Liver (tissue), 9 donors: ENCODE results near the gene RBM38. TPM values are rescaled to one million over a fixed set of nuclear protein-coding genes. Genes with fewer than 3 reads are reported as not detected.

Experiments
- DNase-seq: peaks from one replicate; pipeline ENCODE4 v3.0.0-alpha.2; 2017; ENCODE audit warnings: low spot score
- H3K27ac ChIP-seq, 2 donors: one replicate each; pipeline ENCODE4 v1.7.0; 2013; ENCODE audit warnings: inconsistent platforms in 2 of 2, low read length in 2 of 2, control low read depth in 1 of 2, low read depth in 1 of 2, mild to moderate bottlenecking in 1 of 2
- H3K27me3 ChIP-seq, 4 donors: one replicate each; pipeline versions ENCODE4 v1.6.1 to v1.7.0; 2013; ENCODE audit warnings: low read length in 3 of 4, inconsistent platforms in 1 of 4, mild to moderate bottlenecking in 1 of 4, moderate library complexity in 1 of 4; ENCODE audit not compliant: control insufficient read depth in 4 of 4, insufficient read depth in 4 of 4
- H3K36me3 ChIP-seq, 4 donors: one replicate each; pipeline versions ENCODE4 v1.6.1 to v1.7.0; 2013; ENCODE audit warnings: low read length in 3 of 4, mild to moderate bottlenecking in 3 of 4, low read depth in 1 of 4, moderate library complexity in 1 of 4; ENCODE audit not compliant: control insufficient read depth in 4 of 4, insufficient read depth in 3 of 4
- H3K4me1 ChIP-seq, 4 donors: one replicate each; pipeline versions ENCODE4 v1.6.1 to v1.7.0; 2013; ENCODE audit warnings: low read length in 3 of 4, mild to moderate bottlenecking in 3 of 4, moderate library complexity in 1 of 4; ENCODE audit not compliant: control insufficient read depth in 4 of 4, insufficient read depth in 4 of 4
- H3K4me3 ChIP-seq, 3 donors: one replicate each; pipeline versions ENCODE4 v1.6.1 to v1.7.0; 2013; ENCODE audit warnings: low read length in 3 of 3, control low read depth in 1 of 3, low read depth in 1 of 3, mild to moderate bottlenecking in 1 of 3
- H3K9ac ChIP-seq, 2 donors: one replicate each; pipeline ENCODE4 v1.7.0; 2013; ENCODE audit warnings: low read length in 2 of 2, mild to moderate bottlenecking in 2 of 2, moderate library complexity in 2 of 2, control low read depth in 1 of 2, low read depth in 1 of 2
- H3K9me3 ChIP-seq, 4 donors: one replicate each; pipeline versions ENCODE4 v1.6.1 to v1.7.0; 2013; ENCODE audit warnings: low read length in 3 of 4; ENCODE audit not compliant: control insufficient read depth in 4 of 4
- ATF3 ChIP-seq: IDR thresholded peaks from 2 replicates; pipeline ENCODE4 v1.6.1; 2016; ENCODE audit warnings: antibody characterized with exemption
- CTCF ChIP-seq: fragments of 150-350 bp; IDR thresholded peaks from 2 replicates; pipeline ENCODE4 v1.5.1; 2017; ENCODE audit warnings: improper control_type of control experiment, low read depth, low read length; ENCODE audit not compliant: missing input control
- FOXA2 ChIP-seq: IDR thresholded peaks from 2 replicates; pipeline ENCODE4 v1.6.1; 2016; ENCODE audit warnings: antibody characterized with exemption
- HNF4A ChIP-seq, 2 donors: conservative IDR thresholded peaks; 2 replicates each; pipeline ENCODE4 v1.6.1; 2016; ENCODE audit warnings: antibody characterized with exemption in 2 of 2, mild to moderate bottlenecking in 2 of 2
- HNF4G ChIP-seq: IDR thresholded peaks from 2 replicates; pipeline ENCODE4 v1.6.1; 2016; ENCODE audit warnings: antibody characterized with exemption
- MAX ChIP-seq: IDR thresholded peaks from 2 replicates; pipeline ENCODE4 v1.6.1; 2016; ENCODE audit warnings: antibody characterized with exemption
- NR2F2 ChIP-seq: IDR thresholded peaks from 2 replicates; pipeline ENCODE4 v1.6.1; 2016; ENCODE audit warnings: antibody characterized with exemption
- RAD21 ChIP-seq, 2 donors: IDR thresholded peaks; 2 replicates each; pipeline ENCODE4 v1.6.1; 2016; ENCODE audit warnings: antibody characterized with exemption in 2 of 2, mild to moderate bottlenecking in 2 of 2
- REST ChIP-seq: IDR thresholded peaks from 2 replicates; pipeline ENCODE4 v1.6.1; 2016; ENCODE audit warnings: antibody characterized with exemption, mild to moderate bottlenecking
- RXRA ChIP-seq, 2 donors: IDR thresholded peaks; 2 replicates each; pipeline ENCODE4 v1.6.1; 2017 to 2018; ENCODE audit warnings: antibody characterized with exemption in 2 of 2, mild to moderate bottlenecking in 1 of 2
- SP1 ChIP-seq: IDR thresholded peaks from 2 replicates; pipeline ENCODE4 v1.6.1; 2018; ENCODE audit warnings: antibody characterized with exemption, mild to moderate bottlenecking
- ZBTB33 ChIP-seq: IDR thresholded peaks from 2 replicates; pipeline ENCODE4 v1.6.1; 2016; ENCODE audit warnings: antibody characterized with exemption
- WGBS: extraction: QIAGEN DNeasy Blood & Tissue Kit; methylation state at CpG from one replicate; pipeline ENCODE4 v1.1.7; 2013; 5-methylcytosine and 5-hydroxymethylcytosine counted together
- polyA plus RNA-seq, 2 donors: library from polyadenylated mRNA; stranded (reverse) in 1 of 2; unstranded in 1 of 2; fragments of 200-250 nt in 1 of 2; fragments of >200 nt in 1 of 2; fragmentation: Nextera tagmentation in 1 of 2; extraction: Ambion mirVana in 1 of 2; gene quantifications; one replicate each; pipeline versions ENCODE4 v1.2.1 to v1.2.3, GENCODE V29; 2013 to 2015
- total RNA-seq, 2 donors: library from RNA; depleted of rRNA; stranded (reverse); fragments of >200 nt; gene quantifications; one replicate each; pipeline ENCODE4 v1.2.3, GENCODE V29; 2014
- donor health status: healthy.
- donor health status: healthy.
- donor health status: healthy.
- donor health status: healthy.
- donor health status: healthy.

RBM38 gene
- total and polyA plus RNA-seq, 4 donors, result 1.4 to 258 (median 6.0) TPM

GRCh38 chr20:57396212-57396983 lies 5.2 kb downstream of the RBM38 start:
- H3K27ac ChIP-seq, result no peak overlapping the region
- H3K9ac ChIP-seq, result no peak overlapping the region
- peaks cover 5 to 25% (median 14%) of the 10 kb centered on the region in 4 donors for H3K4me1 ChIP-seq
- TF ChIP-seq ZBTB33 (no peak), SP1 (no peak), NR2F2 (no peak), FOXA2 (no peak), CTCF (no peak), ATF3 (no peak), HNF4A (conservative IDR thresholded peaks at IDR 0.05) (no peak), RXRA (IDR thresholded peaks at IDR 0.05) (no peak)
- peaks cover 5 to 15% (median 8%) of the 10 kb centered on the region in 4 donors for H3K36me3 ChIP-seq
- WGBS, result 90% methylated on average over 16 of the region's 16 CpGs
- H3K27me3 ChIP-seq, result no peaks in the 10 kb centered on the region
- H3K9me3 ChIP-seq, result no peaks in the 10 kb centered on the region
- no peak for DNase-seq
- no peak overlapping the region for H3K4me3 ChIP-seq

- H3K27ac ChIP-seq, result peak overlapping the region in 1 of 2 donors; percentile 31
- H3K4me3 ChIP-seq, result no peak overlapping the region
- H3K4me1 ChIP-seq, result peaks cover 4 to 24% (median 12%) of the 10 kb centered on the region in 4 donors
- WGBS, result 93% methylated on average over 16 of the region's 16 CpGs
- no peaks in the 10 kb centered on the region for H3K9me3 ChIP-seq
- DNase-seq, result no peak
- peaks cover 5 to 15% (median 8%) of the 10 kb centered on the region in 4 donors for H3K36me3 ChIP-seq
- TF ChIP-seq SP1, result no peak
- TF ChIP-seq ZBTB33, result no peak
- TF ChIP-seq REST, result no peak
- no peak for TF ChIP-seq ATF3
- no peak for TF ChIP-seq RAD21 (IDR thresholded peaks at IDR 0.05)
- no peak for TF ChIP-seq MAX
- no peak for TF ChIP-seq CTCF
- TF ChIP-seq NR2F2, result no peak
- no peak for TF ChIP-seq RXRA (IDR thresholded peaks at IDR 0.05)
- TF ChIP-seq HNF4G, result no peak
- no peak for TF ChIP-seq FOXA2
- H3K9ac ChIP-seq, result no peak overlapping the region
- no peaks in the 10 kb centered on the region for H3K27me3 ChIP-seq
Measured at GRCh38 chr20:57396984-57397692, 5.9 kb downstream of the RBM38 start.
